Naive thymus-derived CD4-positive, alpha-beta T cell (primary cell): Measurements from ENCODE around the gene BCDIN3D. TPM values are rescaled to one million over a fixed set of nuclear protein-coding genes. Genes with fewer than 3 reads are reported as not detected.

Experiments used
- ATAC-seq: fragments of 150-1000 bp; cut with Tn5 transposase; 2 replicates; pipeline ENCODE4 v1.10.0; 2021; ENCODE audit warnings: mild to moderate bottlenecking, moderate library complexity
- CTCF ChIA-PET: fragments of 350-600 bp; sonication (Branson Sonifier 250); formaldehyde crosslinking; loops from one replicate; lab custom pipeline; 2021; ENCODE audit warnings: antibody characterized with exemption; lab: Charles Lee
- POLR2A ChIA-PET: fragments of 350-600 bp; sonication (Branson Sonifier 250); formaldehyde crosslinking; loops from one replicate; lab custom pipeline; 2021; ENCODE audit warnings: antibody characterized with exemption, inconsistent platforms; lab: Charles Lee
- DNase-seq, 9 donors: peaks; one replicate each; pipeline versions ENCODE4 v3.0.0 to v3.0.0-alpha.2; 2020 to 2022; ENCODE audit warnings: mixed read lengths in 1 of 9
- H3K27ac ChIP-seq: one replicate; pipeline ENCODE4 v1.7.0; 2013; ENCODE audit warnings: mild to moderate bottlenecking, low read depth, low read length, moderate library complexity
- H3K27me3 ChIP-seq, 2 donors: one replicate each; pipeline ENCODE4 v1.7.0; 2013; ENCODE audit warnings: low read length in 2 of 2, mild to moderate bottlenecking in 2 of 2, moderate library complexity in 2 of 2; ENCODE audit not compliant: control insufficient read depth in 2 of 2, insufficient read depth in 2 of 2
- H3K36me3 ChIP-seq, 3 experiments: 1 replicate in 2 of 3; 2 replicates in 1 of 3; pipeline ENCODE4 v1.7.0; 2013; ENCODE audit warnings: low read length in 3 of 3, mild to moderate bottlenecking in 3 of 3, moderate library complexity in 1 of 3; ENCODE audit not compliant: insufficient read depth in 3 of 3, control insufficient read depth in 2 of 3
- H3K4me1 ChIP-seq, 2 donors: one replicate each; pipeline ENCODE4 v1.7.0; 2013; ENCODE audit warnings: low read length in 2 of 2, mild to moderate bottlenecking in 2 of 2, moderate library complexity in 1 of 2; ENCODE audit not compliant: control insufficient read depth in 2 of 2, insufficient read depth in 2 of 2
- H3K4me3 ChIP-seq: 2 replicates; pipeline ENCODE4 v1.7.0; 2013; ENCODE audit warnings: mild to moderate bottlenecking, low read length
- H3K9me3 ChIP-seq, 3 experiments: 1 replicate in 2 of 3; 2 replicates in 1 of 3; pipeline ENCODE4 v1.7.0; 2013; ENCODE audit warnings: low read length in 3 of 3; ENCODE audit not compliant: control insufficient read depth in 2 of 3
- H3K27ac Mint-ChIP-seq, 9 donors: one replicate each; pipeline ENCODE4 v1.8.0; 2020 to 2022; ENCODE audit warnings: mixed read lengths in 9 of 9, mild to moderate bottlenecking in 8 of 9, moderate library complexity in 5 of 9, inconsistent platforms in 2 of 9
- H3K27me3 Mint-ChIP-seq, 5 donors: one replicate each; pipeline ENCODE4 v1.8.0; 2021 to 2022; ENCODE audit warnings: mixed read lengths in 5 of 5, mild to moderate bottlenecking in 1 of 5
- H3K36me3 Mint-ChIP-seq, 5 donors: one replicate each; pipeline ENCODE4 v1.8.0; 2020 to 2022; ENCODE audit warnings: mixed read lengths in 5 of 5, mild to moderate bottlenecking in 3 of 5, inconsistent platforms in 1 of 5
- H3K4me1 Mint-ChIP-seq, 7 donors: one replicate each; pipeline ENCODE4 v1.8.0; 2020 to 2022; ENCODE audit warnings: mixed read lengths in 7 of 7, mild to moderate bottlenecking in 3 of 7, inconsistent platforms in 1 of 7
- H3K4me3 Mint-ChIP-seq, 10 donors: one replicate each; pipeline ENCODE4 v1.8.0; 2020 to 2022; ENCODE audit warnings: mild to moderate bottlenecking in 10 of 10, mixed read lengths in 10 of 10, moderate library complexity in 6 of 10, inconsistent platforms in 2 of 10
- H3K9me3 Mint-ChIP-seq, 11 donors: one replicate each; pipeline ENCODE4 v1.8.0; 2020 to 2022; ENCODE audit warnings: mixed read lengths in 11 of 11, mild to moderate bottlenecking in 4 of 11, inconsistent platforms in 1 of 11, moderate library complexity in 1 of 11
- intact Hi-C, 2 donors: fragments of 100-400 bp; cut with micrococcal nuclease; formaldehyde crosslinking; loops; one replicate each; pipeline ENCODE4 v1.15.1; 2023
- polyA plus RNA-seq, 2 donors: library from polyadenylated mRNA; unstranded; fragments of 300-500 nt; fragmentation: Illumina TruSeq; gene quantifications; one replicate each; pipeline ENCODE4 v1.2.3, GENCODE V29; 2021
- total RNA-seq, 6 experiments: library from RNA in 5 of 6; stranded (reverse) in 5 of 6; gene quantifications; 1 replicate in 5 of 6; 2 replicates in 1 of 6; pipeline ENCODE4 v1.2.3 and lab custom pipeline; 2021 to 2026

BCDIN3D gene
- total and polyA plus RNA-seq, 7 experiments from 2014 or later: 3.7 to 17.4 (median 6.8) TPM

DNA sequence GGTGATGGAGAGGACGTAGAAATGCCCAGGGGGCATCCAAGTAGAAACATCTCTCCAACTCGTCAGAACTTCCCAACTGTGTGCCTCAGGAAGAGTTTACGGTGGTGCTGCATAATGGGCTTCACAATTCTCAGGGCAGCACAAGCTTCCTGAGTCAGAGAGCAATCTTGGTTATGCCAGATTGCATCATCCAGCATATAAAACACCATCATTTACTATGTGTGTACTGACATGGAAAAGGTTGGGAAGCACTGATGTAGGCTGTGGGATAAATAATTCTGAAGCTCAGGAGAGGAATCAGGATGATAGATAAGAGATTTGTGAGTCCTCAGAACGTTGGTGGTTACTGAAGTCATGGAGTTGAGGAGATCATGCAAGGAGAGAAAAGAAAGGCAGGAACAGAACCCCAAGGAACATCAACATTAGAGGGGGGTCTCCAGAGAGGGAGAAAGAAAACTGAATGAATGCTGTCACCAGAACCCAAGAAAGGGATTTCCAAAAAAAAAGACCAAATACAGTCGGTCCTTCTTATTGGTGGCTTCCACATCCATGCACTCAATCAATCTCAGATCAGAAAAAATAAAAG is 10.0 kb downstream of the BCDIN3D start:
- no peaks in the 10 kb centered on the region for H3K9me3 ChIP-seq
- no peaks in the 10 kb centered on the region for H3K36me3 ChIP-seq
- H3K27ac ChIP-seq: no peak overlapping the region
- H3K36me3 Mint-ChIP-seq: peaks cover 0 to 5% (median 0%) of the 10 kb centered on the region in 5 donors
- CTCF ChIA-PET: no interaction called here
- H3K4me3 ChIP-seq: no peak overlapping the region
- POLR2A ChIA-PET: no interaction called here
- H3K27me3 ChIP-seq: no peaks in the 10 kb centered on the region
- H3K27me3 Mint-ChIP-seq: peaks cover 0 to 8% (median 0%) of the 10 kb centered on the region in 5 donors
- no peak for DNase-seq
- H3K9me3 Mint-ChIP-seq: peaks cover 0 to 3% (median 0%) of the 10 kb centered on the region in 11 donors
- peaks cover 7 to 18% (median 12%) of the 10 kb centered on the region in 7 donors for H3K4me1 Mint-ChIP-seq
- H3K27ac Mint-ChIP-seq: no peak overlapping the region
- intact Hi-C loops: no loop called here
- H3K4me1 ChIP-seq: peaks cover 8 to 9% of the 10 kb centered on the region in 2 donors
- no peak overlapping the region for H3K4me3 Mint-ChIP-seq
- no peak for ATAC-seq

DNA sequence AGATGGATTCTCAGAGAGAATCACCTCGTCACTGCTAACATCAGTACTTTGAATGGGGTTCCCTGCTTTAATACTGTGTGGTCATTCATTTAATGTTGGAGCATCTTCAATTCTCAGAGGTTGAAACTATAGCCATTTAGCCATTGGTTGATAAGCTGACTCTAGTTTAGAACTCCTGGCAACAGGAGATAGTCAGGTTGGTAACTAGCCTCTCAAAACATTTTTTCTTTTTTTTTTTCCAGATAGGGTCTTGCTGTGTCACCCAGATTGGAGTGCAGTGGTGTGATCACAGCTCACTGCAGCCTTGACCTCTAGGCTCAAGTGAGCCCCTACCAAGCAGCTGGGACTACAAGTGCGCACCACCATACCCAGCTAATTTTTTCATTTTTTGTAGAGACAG is 11.2 kb downstream of the BCDIN3D start:
- POLR2A ChIA-PET: interaction anchor here (0.6 to 1.4 kb wide), 4 partner anchors 11 to 786 kb away, joined by 3 to 7 read pairs (median 4); partner anchors contain the start of genes BCDIN3D and TMBIM6
- Mint-ChIP-seq H3K36me3 (peaks cover 0 to 2% (median 0%) of the 10 kb centered on the region in 5 donors), H3K4me3 (no peak overlapping the region), H3K27ac (no peak overlapping the region), H3K9me3 (peaks cover 0 to 3% (median 0%) of the 10 kb centered on the region in 11 donors), H3K4me1 (peaks cover 7 to 26% (median 18%) of the 10 kb centered on the region in 7 donors), H3K27me3 (peaks cover 0 to 12% (median 0%) of the 10 kb centered on the region in 5 donors)
- no peaks in the 10 kb centered on the region for H3K27me3 ChIP-seq
- DNase-seq (no peak), ATAC-seq (no peak)
- no peak overlapping the region for H3K27ac ChIP-seq
- H3K9me3 ChIP-seq: no peaks in the 10 kb centered on the region
- H3K4me3 ChIP-seq: no peak overlapping the region
- H3K4me1 ChIP-seq: peaks cover 8 to 16% of the 10 kb centered on the region in 2 donors
- no peaks in the 10 kb centered on the region for H3K36me3 ChIP-seq
- intact Hi-C loops: no loop called here
- CTCF ChIA-PET: interaction anchor here (0.6 to 0.9 kb wide), 4 partner anchors 9 to 90 kb away, joined by 3 read pairs; partner anchors contain the start of gene TMBIM6

- H3K27me3 Mint-ChIP-seq: peaks cover 0 to 13% (median 0%) of the 10 kb centered on the region in 5 donors
- H3K36me3 ChIP-seq: no peaks in the 10 kb centered on the region
- H3K4me1 Mint-ChIP-seq: peaks cover 7 to 42% (median 30%) of the 10 kb centered on the region in 7 donors
- H3K27ac ChIP-seq: peak within 1 kb of the TSS; percentile 79
- peak; percentile 86 to 94 (median 93) for DNase-seq
- peaks cover 0 to 2% (median 0%) of the 10 kb centered on the region in 5 donors for H3K36me3 Mint-ChIP-seq
- peak within 1 kb of the TSS; percentile 88 to 99 (median 96) for H3K4me3 Mint-ChIP-seq
- H3K9me3 Mint-ChIP-seq: peaks cover 0 to 3% (median 0%) of the 10 kb centered on the region in 11 donors
- H3K4me1 ChIP-seq: peaks cover 8 to 16% of the 10 kb centered on the region in 2 donors
- H3K9me3 ChIP-seq: no peaks in the 10 kb centered on the region
- intact Hi-C loops: loop anchor here (1.0 to 10.0 kb wide), 12 partner anchors 11 to 1994 kb away; partner anchors contain the start of genes BCDIN3D (in 2 of the 2), PRPF40B (in 2 of the 2), RACGAP1 (in 2 of the 2) and TMBIM6 (in 2 of the 2)
- H3K27ac Mint-ChIP-seq: peak within 1 kb of the TSS; percentile 89 to 99 (median 95)
- H3K4me3 ChIP-seq: peak within 1 kb of the TSS; percentile 82
- ChIA-PET CTCF (interaction anchor here (0.8 to 1.5 kb wide), 3 partner anchors 12 to 112 kb away, joined by 3 to 4 read pairs (median 3); partner anchors contain the start of gene TMBIM6), POLR2A (interaction anchor here (0.6 to 4.1 kb wide), 12 partner anchors 10 to 697 kb away, joined by 3 to 43 read pairs (median 4); partner anchors contain the start of genes BCDIN3D, COX14, TMBIM6 and TUBA1B)
- peak; percentile 96 for ATAC-seq
- H3K27me3 ChIP-seq: no peaks in the 10 kb centered on the region
Measured at GRCh38 chr12:49828133-49829091, 14.5 kb downstream of the BCDIN3D start, which contains the start of gene NCKAP5L. NCKAP5L (minus strand) TSS chr12:49828413; CDS start chr12:49804044, 24,369 bp downstream.

DNA sequence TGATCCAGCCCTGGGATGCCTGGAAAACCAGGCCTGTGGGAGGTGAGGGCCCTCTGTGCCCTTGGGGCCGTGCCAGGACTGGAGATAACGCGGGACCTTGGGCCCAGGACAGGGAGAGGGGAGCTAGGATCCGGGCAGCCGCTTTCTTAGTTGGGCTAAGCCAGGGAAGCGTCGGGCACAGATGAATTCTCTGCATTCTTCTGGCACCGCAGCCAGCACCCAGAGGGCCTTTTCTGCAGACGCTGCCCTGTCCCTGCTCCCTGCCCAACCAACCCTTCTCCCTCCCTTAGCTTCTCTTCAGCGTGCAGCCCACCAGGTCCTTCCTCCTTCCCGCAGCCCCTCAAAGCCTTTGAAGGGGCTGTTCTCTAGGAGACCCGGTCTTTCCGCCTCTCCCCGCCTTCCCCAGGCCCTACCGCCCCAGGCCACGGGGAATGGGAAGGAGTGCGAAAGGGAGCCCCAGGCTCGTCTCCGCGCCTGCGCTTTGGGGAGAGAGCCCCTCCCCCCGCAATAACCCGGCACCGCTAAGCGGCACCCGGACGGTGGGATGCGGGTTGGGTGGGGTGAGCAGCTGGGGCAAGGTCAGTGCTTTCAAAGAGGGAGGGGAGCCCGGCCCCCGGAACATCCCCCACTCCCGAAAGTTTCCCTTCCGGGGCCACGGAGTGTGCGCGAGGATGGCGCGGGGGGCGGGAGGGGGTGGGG is 15.4 kb downstream of the BCDIN3D start:
- no peaks in the 10 kb centered on the region for H3K9me3 ChIP-seq
- H3K36me3 Mint-ChIP-seq: peaks cover 0 to 4% (median 2%) of the 10 kb centered on the region in 5 donors
- no peaks in the 10 kb centered on the region for H3K36me3 ChIP-seq
- H3K27ac Mint-ChIP-seq: peak overlapping the region in 7 of 9 donors; percentile 29 to 96 (median 66)
- intact Hi-C loops: loop anchor here (1.0 to 10.0 kb wide), 12 partner anchors 12 to 1995 kb away; partner anchors contain the start of genes BCDIN3D (in 2 of the 2), PRPF40B (in 2 of the 2), RACGAP1 (in 2 of the 2) and TMBIM6 (in 2 of the 2)
- H3K27me3 ChIP-seq: no peaks in the 10 kb centered on the region
- peaks cover 7 to 47% (median 34%) of the 10 kb centered on the region in 7 donors for H3K4me1 Mint-ChIP-seq
- no peak for ATAC-seq
- H3K27ac ChIP-seq: peak overlapping the region; percentile 79
- H3K4me1 ChIP-seq: peaks cover 8 to 16% of the 10 kb centered on the region in 2 donors
- POLR2A ChIA-PET: interaction anchor here (0.6 to 4.1 kb wide), 13 partner anchors 9 to 696 kb away, joined by 3 to 43 read pairs (median 4); partner anchors contain the start of genes BCDIN3D, COX14, TMBIM6 and TUBA1B
- peaks cover 0 to 3% (median 0%) of the 10 kb centered on the region in 11 donors for H3K9me3 Mint-ChIP-seq
- DNase-seq: peak; percentile 29 to 57 (median 33)
- H3K4me3 Mint-ChIP-seq: peak overlapping the region; percentile 73 to 99 (median 93)
- H3K4me3 ChIP-seq: peak overlapping the region; percentile 56
- CTCF ChIA-PET: interaction anchor here (0.7 to 2.5 kb wide), 3 partner anchors 11 to 86 kb away, joined by 3 to 10 read pairs (median 3); partner anchors contain the start of gene TMBIM6
- H3K27me3 Mint-ChIP-seq: peaks cover 0 to 13% (median 0%) of the 10 kb centered on the region in 5 donors

DNA sequence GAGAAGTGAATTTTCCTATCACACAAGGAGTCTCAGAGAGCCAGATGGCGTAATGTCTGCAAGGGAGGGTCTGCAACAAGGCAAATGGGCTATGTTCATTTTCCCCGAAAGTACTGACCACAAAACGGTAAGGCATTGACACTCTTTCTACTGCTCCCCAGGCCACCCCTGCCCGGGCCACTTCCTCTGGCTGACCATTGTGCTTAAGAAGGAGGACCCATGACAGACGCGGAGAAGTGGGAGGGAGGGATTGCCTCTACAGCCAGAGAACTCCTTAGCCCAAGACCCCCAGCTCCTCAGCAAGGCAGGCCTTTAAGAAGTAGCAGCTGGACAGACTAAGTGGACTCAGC is 15.9 kb downstream of the BCDIN3D start:
- peaks cover 8 to 16% of the 10 kb centered on the region in 2 donors for H3K4me1 ChIP-seq

More for the DNA sequence above, 15.9 kb downstream of the BCDIN3D start:
- H3K4me3 Mint-ChIP-seq: peak overlapping the region; percentile 73 to 97 (median 90)
- H3K27ac ChIP-seq: no peak overlapping the region
- no peaks in the 10 kb centered on the region for H3K36me3 ChIP-seq
- ChIA-PET CTCF (interaction anchor here (0.7 to 2.5 kb wide), 2 partner anchors 12 to 86 kb away, joined by 3 to 10 read pairs; partner anchors contain the start of gene TMBIM6), POLR2A (interaction anchor here (1.0 to 4.1 kb wide), 7 partner anchors 9 to 695 kb away, joined by 3 to 43 read pairs (median 4); partner anchors contain the start of genes BCDIN3D, COX14, TMBIM6 and TUBA1B)
- peaks cover 0 to 9% (median 5%) of the 10 kb centered on the region in 5 donors for H3K36me3 Mint-ChIP-seq
- H3K4me1 Mint-ChIP-seq: peaks cover 10 to 52% (median 37%) of the 10 kb centered on the region in 7 donors
- peak overlapping the region; percentile 56 for H3K4me3 ChIP-seq
- intact Hi-C loops: loop anchor here (5.0 to 10.0 kb wide), 4 partner anchors 190 to 1995 kb away; partner anchors contain the start of genes RACGAP1 (in 1 of the 2) and TUBA1C (in 1 of the 2)
- H3K9me3 ChIP-seq: no peaks in the 10 kb centered on the region
- no peak for ATAC-seq
- peaks cover 0 to 13% (median 0%) of the 10 kb centered on the region in 5 donors for H3K27me3 Mint-ChIP-seq
- H3K27me3 ChIP-seq: no peaks in the 10 kb centered on the region
- DNase-seq: no peak
- H3K9me3 Mint-ChIP-seq: peaks cover 0 to 3% (median 0%) of the 10 kb centered on the region in 11 donors
- peak overlapping the region in 7 of 9 donors; percentile 29 to 88 (median 77) for H3K27ac Mint-ChIP-seq
